Uterus (tissue), 2 donors: ENCODE data around the gene PPM1F.

Experiments
- POLR2A ChIP-seq, 2 donors: fragments of 450-650 bp; IDR thresholded peaks; one replicate each; pipeline ENCODE4 v1.6.1; 2016; ENCODE audit warnings: antibody characterized with exemption in 2 of 2, mild to moderate bottlenecking in 1 of 2, moderate library complexity in 1 of 2
- TF ChIP-seq, protein P1 (sequence below), 4 experiments: fragments of 200-600 bp in 2 of 4; fragments of 450-650 bp in 2 of 4; sonication (generic) in 2 of 4; IDR thresholded peaks; one replicate each; pipeline ENCODE4 v1.5.1; 2016 to 2019; ENCODE audit warnings: antibody characterized with exemption in 4 of 4, mild to moderate bottlenecking in 2 of 4, moderate library complexity in 1 of 4

DNA sequence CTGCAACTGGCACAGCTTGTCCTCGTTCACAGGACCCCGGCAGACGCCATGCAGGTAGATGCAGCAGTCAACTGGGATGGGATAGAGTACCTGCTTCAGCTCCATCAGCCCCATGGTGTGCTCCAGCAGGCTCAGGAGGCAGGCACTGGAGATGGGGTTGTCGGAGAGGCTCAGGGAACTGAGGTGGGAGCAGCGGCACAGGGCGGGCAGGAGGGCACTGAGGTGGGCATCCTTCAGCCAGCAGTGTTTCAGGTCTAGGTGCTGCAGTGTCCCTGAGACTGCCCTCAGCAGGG, 38.6 kb upstream of the PPM1F start:
- TF ChIP-seq, protein P1, sequence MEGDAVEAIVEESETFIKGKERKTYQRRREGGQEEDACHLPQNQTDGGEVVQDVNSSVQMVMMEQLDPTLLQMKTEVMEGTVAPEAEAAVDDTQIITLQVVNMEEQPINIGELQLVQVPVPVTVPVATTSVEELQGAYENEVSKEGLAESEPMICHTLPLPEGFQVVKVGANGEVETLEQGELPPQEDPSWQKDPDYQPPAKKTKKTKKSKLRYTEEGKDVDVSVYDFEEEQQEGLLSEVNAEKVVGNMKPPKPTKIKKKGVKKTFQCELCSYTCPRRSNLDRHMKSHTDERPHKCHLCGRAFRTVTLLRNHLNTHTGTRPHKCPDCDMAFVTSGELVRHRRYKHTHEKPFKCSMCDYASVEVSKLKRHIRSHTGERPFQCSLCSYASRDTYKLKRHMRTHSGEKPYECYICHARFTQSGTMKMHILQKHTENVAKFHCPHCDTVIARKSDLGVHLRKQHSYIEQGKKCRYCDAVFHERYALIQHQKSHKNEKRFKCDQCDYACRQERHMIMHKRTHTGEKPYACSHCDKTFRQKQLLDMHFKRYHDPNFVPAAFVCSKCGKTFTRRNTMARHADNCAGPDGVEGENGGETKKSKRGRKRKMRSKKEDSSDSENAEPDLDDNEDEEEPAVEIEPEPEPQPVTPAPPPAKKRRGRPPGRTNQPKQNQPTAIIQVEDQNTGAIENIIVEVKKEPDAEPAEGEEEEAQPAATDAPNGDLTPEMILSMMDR (IDR thresholded peaks at IDR 0.05), result no peak
- no peak for TF ChIP-seq POLR2A (IDR thresholded peaks at IDR 0.05)
